Measurements from ENCODE around the gene KRTAP9-9.

The KRTAP9-9 gene

GRCh38 chr17:41302981-41303380, 47.8 kb downstream of the KRTAP9-9 start:
- peaks cover 4% of the 10 kb centered on the region for H3K27me3 ChIP-seq (ENCODE audit: insufficient read depth, low read length, poor library complexity)
- H3K27ac ChIP-seq (ENCODE audit: low read length), result no peak overlapping the region
- no peaks in the 10 kb centered on the region for H4K20me1 ChIP-seq (ENCODE audit: insufficient read depth, low read length)
- H3K9ac ChIP-seq (ENCODE audit: low read depth, low read length), result no peak overlapping the region
- no peaks in the 10 kb centered on the region for H3K36me3 ChIP-seq (ENCODE audit: insufficient read depth, low read length)
- no peak overlapping the region for H3K4me2 ChIP-seq (ENCODE audit: insufficient read depth, low read length)
- peaks cover 5% of the 10 kb centered on the region for H3K4me1 ChIP-seq (ENCODE audit: insufficient read depth, low read length)
- no peak overlapping the region for H3K4me3 ChIP-seq (ENCODE audit: low read depth in 1 of 2, low read length in 2 of 2)
- H3K79me2 ChIP-seq (ENCODE audit: insufficient read depth, low read length), result no peaks in the 10 kb centered on the region
- TF ChIP-seq CTCF (IDR thresholded peaks at IDR 0.05; ENCODE audit: borderline replicate concordance, extremely low read depth, low read length, poor library complexity, severe bottlenecking) (no peak), EZH2 (IDR thresholded peaks at IDR 0.05; ENCODE audit: borderline replicate concordance, low read depth, low read length, severe bottlenecking) (no peak)
- no peak overlapping the region for H2AFZ ChIP-seq (ENCODE audit: low read depth, low read length)
- ATAC-seq (ENCODE audit: insufficient read depth, low read depth), result no peak
- peaks cover 12% of the 10 kb centered on the region for H3K9me3 ChIP-seq (ENCODE audit: insufficient read depth, low read length, severe bottlenecking)
- DNase-seq, result no peak

- H2AFZ ChIP-seq (ENCODE audit: low read depth, low read length), result no peak overlapping the region
- H4K20me1 ChIP-seq (ENCODE audit: insufficient read depth, low read length), result no peaks in the 10 kb centered on the region
- TF ChIP-seq CTCF (IDR thresholded peaks at IDR 0.05; ENCODE audit: borderline replicate concordance, extremely low read depth, low read length, poor library complexity, severe bottlenecking), result no peak
- no peak for TF ChIP-seq EZH2 (IDR thresholded peaks at IDR 0.05; ENCODE audit: borderline replicate concordance, low read depth, low read length, severe bottlenecking)
- H3K9me3 ChIP-seq (ENCODE audit: insufficient read depth, low read length, severe bottlenecking), result peaks cover 23% of the 10 kb centered on the region
- H3K9ac ChIP-seq (ENCODE audit: low read depth, low read length), result no peak overlapping the region
- H3K27ac ChIP-seq (ENCODE audit: low read length), result no peak overlapping the region
- no peak for DNase-seq
- H3K36me3 ChIP-seq (ENCODE audit: insufficient read depth, low read length), result no peaks in the 10 kb centered on the region
- peaks cover 4% of the 10 kb centered on the region for H3K27me3 ChIP-seq (ENCODE audit: insufficient read depth, low read length, poor library complexity)
- ATAC-seq (ENCODE audit: insufficient read depth, low read depth), result no peak
- H3K79me2 ChIP-seq (ENCODE audit: insufficient read depth, low read length), result no peaks in the 10 kb centered on the region
- H3K4me3 ChIP-seq (ENCODE audit: low read depth in 1 of 2, low read length in 2 of 2), result no peak overlapping the region
- H3K4me2 ChIP-seq (ENCODE audit: insufficient read depth, low read length), result no peak overlapping the region
- peaks cover 13% of the 10 kb centered on the region for H3K4me1 ChIP-seq (ENCODE audit: insufficient read depth, low read length)
These were observed 48.9 kb downstream of the KRTAP9-9 start for GRCh38 chr17:41304091-41304490.

Data from DND-41 (cell line).